HG03565 (cell line): Measurements from ENCODE around the gene NDST3.

Experiments
- ATAC-seq: cut with Tn5 transposase; IDR thresholded peaks from one replicate; pipeline ENCODE4 v1.9.1; 2021; ENCODE audit warnings: mild to moderate bottlenecking, moderate library complexity; ENCODE audit not compliant: unreplicated experiment

Gene NDST3

DNA sequence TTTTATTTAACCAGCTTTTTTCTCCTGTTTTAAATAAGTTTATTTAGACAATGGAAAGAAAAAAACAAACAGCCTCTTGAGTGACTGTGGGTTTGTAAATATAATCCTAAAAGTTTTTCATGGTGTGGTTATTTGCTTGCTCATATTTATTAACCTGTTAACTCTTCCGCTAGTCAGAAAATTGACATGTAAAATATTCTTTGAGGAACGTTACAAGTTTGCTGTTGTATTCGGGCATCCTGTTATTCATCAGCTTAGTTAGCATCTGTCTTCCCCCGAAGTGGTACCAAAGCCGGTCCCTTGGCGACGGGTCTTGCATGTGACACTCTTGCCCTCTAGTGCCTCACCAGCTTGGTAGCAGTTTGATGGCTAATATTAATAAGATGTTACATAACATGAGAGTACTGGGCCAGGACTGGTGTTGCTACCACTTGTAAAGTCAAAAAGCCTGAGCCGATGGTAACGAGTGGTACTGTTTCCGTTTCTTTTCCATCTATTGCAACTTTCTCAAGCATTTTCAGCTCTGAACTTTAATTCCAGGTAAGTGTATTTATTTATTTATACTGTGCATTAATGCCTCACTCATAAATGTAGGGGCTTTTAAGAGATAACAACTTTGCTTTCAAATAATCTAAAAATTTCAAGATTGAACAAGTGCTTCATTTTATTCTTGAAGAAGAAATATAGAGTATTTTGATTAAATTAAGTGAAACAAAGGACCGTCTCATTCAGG lies at the start of gene NDST3:
TSS of gene NDST3 (plus strand) at position 434 of the 733 bp plus-strand sequence. CDS start 19,425 bp downstream, outside the sequence.
- ATAC-seq: peak; percentile 68

DNA sequence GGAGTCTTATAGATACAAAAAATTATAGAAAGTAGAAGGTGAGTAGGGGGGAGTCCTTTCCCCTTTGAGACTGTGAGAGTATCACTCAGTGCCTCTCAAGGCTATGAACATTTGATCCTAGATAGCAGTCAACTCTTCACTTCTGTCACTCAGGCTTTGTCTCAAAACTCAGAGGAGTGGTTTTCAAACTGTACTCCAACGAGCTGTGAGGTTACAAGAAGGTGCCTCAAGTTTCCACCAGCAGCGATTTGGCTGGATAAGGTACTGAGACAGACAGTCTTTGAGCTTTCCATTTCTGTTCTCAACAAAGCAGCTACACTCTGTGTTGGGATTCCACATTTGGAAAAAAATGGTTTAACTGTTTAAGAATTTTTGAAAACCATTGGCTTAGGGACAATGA lies 48.0 kb upstream of the NDST3 start:
- no peak for ATAC-seq

DNA sequence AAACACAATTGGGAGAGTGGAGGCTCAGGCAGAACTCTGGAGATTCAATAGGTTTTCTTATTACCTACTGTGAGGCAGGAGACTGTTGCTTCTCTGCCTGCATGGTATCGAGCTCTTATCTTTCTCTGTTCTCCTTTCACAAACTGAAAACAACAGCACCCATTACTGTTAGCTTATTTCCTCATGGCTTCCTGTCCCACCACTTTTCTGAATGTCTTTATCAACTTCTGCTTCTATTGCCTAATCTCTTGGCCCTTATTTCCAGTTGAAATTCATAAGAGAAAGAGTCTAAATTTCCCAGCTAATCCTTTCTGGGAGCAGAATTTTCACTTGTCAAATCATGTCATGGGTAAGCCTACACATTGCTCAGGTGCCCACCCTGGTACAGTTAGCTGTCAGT lies 46.8 kb upstream of the NDST3 start:
- no peak for ATAC-seq

DNA sequence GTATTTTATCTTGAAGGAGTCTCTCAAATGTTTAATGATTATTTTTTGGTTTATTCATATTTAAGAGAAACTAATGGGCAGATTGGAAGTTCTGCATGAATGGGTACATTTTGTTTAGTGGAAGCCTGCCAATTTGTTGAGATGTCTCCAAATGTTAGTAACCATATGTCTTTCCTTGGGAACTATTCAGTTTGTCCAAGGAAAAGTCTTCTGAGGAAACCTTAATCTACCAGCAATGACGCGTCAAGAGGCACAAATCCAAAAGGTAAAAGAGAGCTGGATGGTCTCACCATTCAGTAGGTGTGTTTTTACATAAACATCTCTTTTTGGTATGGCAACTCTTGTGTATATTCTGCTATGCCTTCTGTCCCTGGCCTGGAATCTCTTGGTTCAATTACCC lies 37.4 kb upstream of the NDST3 start:
- ATAC-seq: no peak

DNA sequence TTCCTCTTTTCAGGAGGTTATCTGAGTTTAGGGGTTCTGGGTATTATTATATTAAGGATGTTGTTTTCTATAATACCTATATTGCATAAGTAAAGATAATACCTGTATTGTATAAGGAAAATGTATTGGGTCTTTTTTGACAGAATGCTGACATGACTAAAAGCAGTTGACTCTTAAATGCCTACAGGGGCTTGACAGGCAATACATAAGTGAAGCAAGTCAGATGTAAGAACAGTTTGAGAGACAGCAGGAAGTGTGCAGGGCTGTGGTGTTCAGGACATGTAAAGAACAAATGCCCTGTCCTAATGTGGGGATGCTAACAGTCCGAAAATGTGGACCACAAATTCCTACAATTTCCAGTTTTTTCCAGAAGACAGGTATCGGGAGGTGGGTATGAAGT lies 30.2 kb upstream of the NDST3 start:
- no peak for ATAC-seq

DNA sequence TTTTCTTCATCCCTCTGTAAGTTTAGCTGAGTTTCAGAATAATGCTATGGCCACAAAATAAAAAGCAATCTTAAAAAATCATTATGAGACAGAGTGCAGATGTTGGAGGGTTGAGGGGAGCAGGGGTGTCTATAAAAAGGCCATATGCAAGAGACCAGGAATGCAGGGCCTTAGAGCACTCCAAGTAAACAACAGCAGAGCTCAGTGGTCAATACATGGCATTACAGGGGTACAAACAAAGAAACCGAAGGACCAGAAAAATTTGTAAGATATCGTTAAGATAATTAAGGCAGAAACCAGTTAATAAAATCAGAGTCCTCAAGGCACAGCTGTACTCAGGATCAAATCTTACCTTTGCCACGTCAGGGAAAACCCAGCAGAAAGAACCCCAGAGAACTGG lies 28.4 kb upstream of the NDST3 start:
- no peak for ATAC-seq

DNA sequence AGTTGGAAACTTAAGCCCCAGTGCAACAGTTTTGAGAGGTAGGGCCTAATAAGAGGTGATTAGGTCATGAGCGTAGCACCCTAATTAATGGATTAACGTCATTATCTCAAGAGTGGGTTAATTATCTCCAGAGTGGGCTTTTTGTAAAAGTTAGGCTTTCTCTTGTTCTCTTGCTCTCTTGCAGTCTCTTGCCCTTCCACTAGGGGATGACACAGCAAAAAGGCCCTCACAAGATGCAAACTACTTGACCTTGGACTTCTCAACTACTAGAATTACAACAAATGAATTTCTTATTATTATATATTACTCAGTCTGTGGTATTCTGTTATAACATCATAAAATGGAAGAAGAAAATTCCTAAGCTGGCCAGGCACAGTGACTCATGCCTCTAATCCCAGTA lies 22.1 kb upstream of the NDST3 start:
- no peak for ATAC-seq

DNA sequence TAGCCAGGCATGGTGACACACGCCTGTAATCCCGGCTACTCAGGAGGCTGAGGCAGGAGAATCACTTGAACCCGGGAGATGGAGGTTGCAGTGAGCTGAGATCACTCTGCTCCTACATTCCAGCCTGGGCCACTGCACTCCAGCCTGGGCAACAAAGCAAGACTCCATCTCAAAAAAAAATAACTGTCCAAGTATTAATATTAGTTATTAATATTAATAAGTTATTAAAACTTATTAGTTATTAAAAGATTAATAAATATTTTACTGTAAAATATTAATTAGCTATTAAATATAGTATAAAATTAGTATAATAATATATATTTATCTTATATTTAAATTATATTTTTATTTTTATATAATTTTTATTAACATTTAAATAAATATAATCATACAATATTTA lies 19.5 kb upstream of the NDST3 start:
- ATAC-seq: no peak

DNA sequence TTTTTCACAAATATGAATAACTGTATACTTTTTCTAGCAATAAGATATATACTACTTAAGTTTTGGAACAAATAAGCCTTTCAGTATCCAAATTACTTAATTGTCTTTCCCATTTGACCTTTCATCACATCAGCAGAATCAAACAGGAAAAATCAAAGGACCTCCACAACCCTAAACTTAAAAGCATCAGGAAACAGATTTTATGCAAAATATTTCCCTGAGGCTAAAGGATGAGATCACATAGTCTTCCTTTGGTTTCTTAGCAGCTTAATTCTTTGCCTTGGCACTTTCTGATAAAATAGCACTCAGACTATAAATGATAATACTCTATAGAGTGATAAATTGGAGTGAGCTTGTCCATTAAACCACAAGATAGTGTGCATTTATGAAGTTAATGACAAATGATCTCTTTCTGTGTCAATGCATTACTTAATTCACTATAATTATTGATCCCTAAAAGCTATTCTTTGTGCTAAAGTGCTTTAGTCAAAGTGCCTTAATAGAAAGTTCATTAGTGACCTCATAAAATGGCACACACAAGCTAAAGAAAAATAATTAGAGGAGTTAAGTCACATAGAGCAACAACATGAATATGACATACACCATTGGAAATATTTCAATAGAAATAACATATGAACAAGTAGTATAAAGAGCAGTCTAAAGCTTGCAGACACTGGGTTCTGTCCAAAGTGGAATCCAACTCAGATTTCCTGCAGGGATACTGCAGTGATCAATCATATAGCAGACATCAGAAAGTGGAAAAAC lies 15.7 kb upstream of the NDST3 start:
- no peak for ATAC-seq

DNA sequence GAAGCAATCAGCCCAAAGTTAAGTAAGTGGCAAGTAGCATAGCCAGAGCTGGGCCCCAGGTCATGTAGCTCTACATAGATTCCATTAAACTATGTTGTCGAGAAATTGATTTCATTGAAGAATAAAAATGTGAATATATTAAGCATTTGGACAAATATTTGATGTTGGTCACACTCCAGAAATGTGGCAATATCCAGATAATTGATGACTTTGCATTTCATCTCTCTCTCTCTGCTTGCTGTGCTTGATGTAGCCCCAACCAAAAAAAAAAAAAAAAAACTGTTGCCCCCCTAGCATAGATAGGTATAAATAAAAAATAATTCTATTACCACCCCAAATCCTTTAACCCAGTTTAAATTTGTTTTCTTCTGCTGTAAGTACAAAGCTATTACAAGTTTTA lies 7.5 kb upstream of the NDST3 start:
- ATAC-seq: no peak

DNA sequence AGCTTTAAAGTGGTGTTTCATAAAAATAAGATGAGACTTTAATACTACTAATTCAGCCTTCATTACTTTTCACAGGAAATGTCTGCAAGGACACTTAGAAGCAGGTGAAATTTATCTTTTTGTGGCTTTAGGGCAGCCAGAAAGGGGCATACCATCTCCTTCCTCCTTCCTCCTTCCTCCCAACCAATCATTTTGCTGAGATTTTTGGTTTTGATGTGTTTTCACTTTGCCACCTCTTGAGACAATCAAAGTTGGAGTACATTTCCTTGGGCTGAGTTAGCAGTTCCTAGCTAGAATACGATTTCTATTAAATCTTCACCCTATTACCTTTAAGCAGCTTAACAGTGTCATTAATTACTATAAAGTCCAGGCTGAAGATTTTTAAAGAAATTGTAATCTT lies 5.1 kb upstream of the NDST3 start:
- no peak for ATAC-seq

DNA sequence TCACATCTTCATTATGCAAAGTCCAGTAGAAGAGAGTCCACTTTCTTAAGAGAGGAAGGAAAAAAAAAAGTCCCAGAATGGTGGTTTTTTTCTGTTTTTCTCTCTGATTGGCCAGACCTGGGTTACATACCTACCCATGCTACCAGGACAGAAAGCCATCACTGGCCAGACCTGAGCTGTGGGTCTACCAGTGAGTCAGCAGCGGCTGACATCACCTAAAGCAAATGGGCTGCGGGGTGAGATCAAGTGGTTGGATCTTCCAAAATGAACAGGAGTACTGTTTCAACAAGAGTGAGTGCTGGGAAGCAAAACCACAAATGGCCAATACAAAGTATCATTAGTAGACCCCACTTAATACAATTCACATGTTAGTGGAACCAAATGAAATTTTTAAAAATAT lies 1.6 kb upstream of the NDST3 start:
- ATAC-seq: no peak

DNA sequence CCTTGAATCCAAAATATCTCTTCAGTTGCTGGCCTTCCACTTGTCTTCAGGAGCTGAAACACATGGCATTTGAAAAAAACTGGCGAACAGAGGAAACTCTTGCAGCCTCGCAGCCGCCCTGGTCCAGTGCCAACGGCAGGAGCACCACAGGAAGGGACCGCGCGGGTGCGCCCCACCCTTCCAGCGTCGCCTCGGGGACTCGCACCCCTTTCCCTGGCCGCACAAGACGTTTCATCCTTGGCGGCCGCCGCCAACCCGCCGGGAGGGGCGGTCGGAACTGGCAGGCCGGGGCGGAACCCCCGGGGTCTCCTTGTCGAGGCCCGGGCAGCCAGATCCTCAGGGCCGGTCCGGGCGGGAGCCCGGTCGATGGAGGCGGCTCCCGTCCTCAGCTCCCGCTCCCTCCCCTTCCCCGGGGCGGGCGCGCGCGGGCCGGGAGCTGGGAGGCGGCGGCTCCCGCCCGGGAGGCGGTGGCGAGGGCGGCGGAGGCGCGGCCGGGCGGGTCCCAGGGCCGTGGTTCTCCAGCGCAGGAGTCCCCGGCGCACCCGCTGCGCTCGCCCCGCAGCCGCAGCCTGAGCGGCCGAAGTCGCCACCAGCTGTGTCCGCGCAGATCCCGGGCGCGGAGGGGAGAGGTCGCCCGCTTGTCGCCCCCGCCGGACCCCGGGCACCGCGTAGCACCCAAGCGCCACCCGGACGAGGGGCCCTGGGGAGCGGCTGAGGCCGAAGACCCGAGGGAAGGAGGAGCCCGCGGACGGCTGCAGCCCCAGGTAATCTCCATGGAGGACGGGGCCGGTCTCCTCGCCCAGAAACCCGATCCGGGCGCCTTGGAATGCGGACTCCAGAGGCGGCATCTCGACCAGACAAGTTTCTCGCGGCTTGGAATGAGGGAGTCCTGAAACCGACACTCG lies 886 bp upstream of the NDST3 start:
- peak; percentile 11 for ATAC-seq

DNA sequence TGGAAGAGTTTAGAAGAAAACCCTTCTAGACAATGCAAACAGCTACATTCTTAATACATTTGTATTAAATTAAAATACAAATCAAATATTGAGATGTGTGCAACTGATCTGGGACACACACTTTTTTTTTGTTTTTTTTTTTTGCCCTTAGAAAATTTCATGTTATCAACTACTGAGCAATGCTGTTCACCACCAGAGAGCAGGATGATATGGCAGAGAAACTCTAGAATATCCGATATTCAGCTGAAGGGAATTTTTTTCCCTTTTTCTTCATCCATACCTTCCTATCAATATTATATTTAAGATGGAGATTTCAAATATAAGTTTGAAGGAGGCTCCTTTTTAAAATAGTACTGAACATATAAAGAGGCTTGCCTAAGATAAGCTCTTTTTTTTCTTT lies 1.0 kb downstream of the NDST3 start:
- no peak for ATAC-seq

DNA sequence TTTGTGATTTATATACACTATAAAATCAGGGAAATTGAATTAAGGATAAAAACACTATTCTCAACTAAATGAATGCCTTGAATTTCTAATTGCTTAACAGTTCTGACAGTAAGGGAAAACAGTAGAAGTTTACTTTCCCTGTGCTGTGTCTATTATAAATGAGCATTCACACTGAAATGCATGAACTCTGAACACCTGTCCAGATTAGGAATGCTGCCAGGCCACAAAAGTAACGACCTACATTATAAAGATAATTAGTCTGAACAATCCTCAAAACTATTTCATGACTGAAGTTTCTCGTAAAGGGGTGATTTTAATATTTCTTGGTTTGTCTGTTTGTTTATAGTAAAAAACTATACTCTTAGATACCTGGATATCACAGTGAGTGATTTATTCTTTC lies 2.0 kb downstream of the NDST3 start:
- ATAC-seq: no peak

DNA sequence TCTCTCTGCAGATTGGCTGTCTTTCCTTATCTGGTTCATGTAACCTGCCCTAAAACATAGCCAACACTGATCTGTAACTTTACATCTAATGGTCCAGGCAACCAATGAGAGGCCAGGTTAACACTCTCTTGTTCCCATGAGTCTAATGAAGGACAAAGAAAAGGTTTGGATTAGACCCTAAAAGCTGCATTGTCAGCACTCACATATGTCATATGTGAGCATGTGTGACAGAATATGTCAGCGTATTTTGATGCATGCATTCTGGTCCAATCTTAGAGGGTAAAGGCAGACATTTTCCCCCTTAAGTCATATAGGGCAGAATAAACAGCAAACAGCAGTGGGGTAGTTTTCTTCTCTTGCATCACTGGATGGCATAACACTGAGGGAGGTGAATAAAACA lies 3.7 kb downstream of the NDST3 start:
- ATAC-seq: no peak

DNA sequence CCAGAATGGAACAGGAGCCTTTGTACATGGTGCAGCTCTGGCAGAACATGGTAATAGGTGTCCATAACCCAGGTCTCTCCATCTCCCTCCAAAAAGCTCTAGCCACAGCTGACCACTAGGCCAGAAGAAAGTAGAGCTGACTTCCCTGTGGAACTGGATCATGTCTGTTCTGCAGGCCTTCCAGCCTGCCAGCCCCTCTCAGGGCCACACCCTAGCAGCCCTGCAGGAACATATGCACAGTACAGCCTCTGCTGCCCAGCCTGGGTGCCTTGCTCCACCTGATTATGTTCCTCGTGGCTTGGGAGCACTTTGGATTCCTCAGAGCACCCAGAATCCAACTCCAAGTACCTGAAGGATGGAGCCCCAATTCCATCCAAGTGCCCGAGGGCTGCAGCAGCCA lies 12.0 kb downstream of the NDST3 start:
- no peak for ATAC-seq

DNA sequence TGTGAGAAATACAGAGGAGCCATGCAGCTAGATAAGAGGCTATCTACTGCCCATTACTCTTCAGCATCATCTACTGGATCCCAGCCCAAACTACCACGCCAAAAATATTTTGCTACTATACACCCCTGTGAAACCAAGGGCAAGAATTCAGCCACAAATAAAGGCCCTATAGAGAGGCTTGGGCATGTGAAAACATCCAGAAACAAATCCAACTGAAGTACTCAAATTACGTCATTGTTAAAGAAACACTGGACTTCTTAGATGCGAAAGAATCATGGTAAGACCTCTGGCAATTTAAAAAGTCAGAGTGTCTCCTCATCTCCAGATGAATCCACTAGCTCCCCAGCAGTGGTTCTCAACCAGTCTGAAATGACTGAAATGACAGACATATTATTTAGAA lies 12.8 kb downstream of the NDST3 start:
- ATAC-seq: no peak

DNA sequence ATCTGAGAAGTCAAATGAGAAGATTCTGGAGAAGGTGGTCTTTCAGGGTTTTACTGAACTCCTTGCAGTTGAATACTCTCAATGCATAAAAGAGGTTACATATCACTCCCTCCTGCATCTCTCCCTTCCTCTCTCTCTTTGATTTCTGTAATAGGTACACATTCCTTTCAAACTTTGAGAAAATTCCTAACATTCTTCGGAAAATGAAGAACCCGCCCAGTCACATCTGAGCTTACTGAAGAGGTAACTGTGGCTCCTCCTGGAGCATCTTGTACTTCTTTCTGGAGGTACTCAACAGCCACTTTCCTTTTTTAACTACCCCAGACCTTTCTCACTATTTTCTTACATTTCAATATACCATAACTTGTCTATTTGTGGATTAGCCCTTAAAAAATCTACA lies 24.7 kb downstream of the NDST3 start:
- no peak for ATAC-seq

DNA sequence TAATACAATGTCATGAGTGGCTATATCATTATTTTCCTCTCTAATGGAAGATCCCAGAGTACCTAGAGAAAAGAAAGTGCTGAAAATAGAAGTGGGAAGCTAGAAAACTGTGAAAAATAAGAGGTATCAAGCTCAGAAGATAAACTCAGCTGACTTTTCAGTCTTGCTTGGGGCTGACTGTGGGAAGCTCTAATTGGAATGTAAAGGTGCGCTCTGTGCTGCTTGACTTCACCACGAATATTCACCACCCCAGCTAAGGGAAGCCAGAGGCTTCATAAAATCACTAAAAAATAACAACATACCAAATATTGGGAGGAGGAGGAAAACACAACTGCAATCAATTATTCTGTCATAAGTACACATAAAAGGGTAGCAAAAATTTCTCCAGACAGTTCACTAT lies 25.1 kb downstream of the NDST3 start:
- ATAC-seq: no peak

DNA sequence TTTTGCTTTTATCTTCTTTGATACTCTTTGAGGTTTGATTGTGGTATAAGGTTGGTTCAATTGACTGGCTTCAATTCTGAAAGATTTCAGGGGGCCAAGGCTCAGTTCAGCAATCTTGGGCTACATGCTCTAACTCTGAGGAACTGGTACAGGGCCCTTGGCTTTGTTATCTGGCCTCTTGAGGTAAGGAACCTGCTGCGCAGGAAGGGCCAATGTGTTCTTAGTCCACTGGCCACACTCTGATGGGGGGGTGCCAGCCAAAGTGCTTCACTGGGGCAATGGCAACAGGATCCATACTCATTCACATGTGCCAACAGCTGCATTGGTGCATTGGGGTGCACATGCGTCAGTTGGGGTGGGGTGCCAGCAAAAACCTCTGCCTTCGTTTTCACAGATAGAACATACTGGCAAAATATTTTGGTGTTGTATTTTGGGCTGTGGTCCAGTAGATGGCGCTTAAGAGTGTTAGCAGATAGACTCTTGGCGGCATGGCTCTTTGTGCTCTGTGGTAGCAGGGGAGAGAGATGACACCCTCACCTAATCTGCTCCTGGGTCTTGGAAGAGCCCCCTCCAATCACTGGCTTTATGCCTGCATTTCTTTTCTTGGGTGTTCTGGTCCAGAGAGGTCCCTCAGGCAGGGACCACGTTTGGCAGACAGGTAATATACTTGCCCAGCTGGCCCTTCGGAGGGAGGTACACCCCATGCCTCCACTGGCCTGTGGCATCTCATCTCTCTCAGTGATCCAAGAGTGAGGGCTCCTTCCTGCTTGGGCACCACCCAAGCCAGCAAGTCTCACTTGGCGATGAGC lies 42.9 kb downstream of the NDST3 start:
- ATAC-seq: peak; percentile 84
